NT2/D1 (cell line): ENCODE measurements around the gene PMPCA.

ENCODE experiments used
- DNase-seq: peaks from one replicate; pipeline ENCODE4 v3.0.0-alpha.2; 2011; ENCODE audit warnings: low read depth, low spot score
- H3K27me3 ChIP-seq: 2 replicates; pipeline ENCODE4 v1.6.0; 2011; ENCODE audit warnings: mild to moderate bottlenecking; ENCODE audit not compliant: insufficient read length, insufficient read depth
- H3K36me3 ChIP-seq: 2 replicates; pipeline ENCODE4 v1.6.1; 2011; ENCODE audit warnings: mild to moderate bottlenecking, low read length, mixed read lengths; ENCODE audit not compliant: insufficient read depth, insufficient read length
- H3K4me1 ChIP-seq: 2 replicates; pipeline ENCODE4 v1.5.1; 2011; ENCODE audit not compliant: insufficient read depth, insufficient read length
- H3K4me3 ChIP-seq: 2 replicates; pipeline ENCODE4 v1.5.1; 2011; ENCODE audit warnings: low read depth; ENCODE audit not compliant: insufficient read length
- H3K9ac ChIP-seq: 2 replicates; pipeline ENCODE4 v1.6.0; 2011; ENCODE audit warnings: low read depth; ENCODE audit not compliant: insufficient read length
- H3K9me3 ChIP-seq: 2 replicates; pipeline ENCODE4 v1.5.1; 2011; ENCODE audit warnings: mild to moderate bottlenecking, low read length; ENCODE audit not compliant: insufficient read depth
- SUZ12 ChIP-seq: IDR thresholded peaks from 2 replicates; pipeline ENCODE4 v1.6.1; 2011; ENCODE audit not compliant: insufficient read length, insufficient read depth; ENCODE audit errors: extremely low read depth
- YY1 ChIP-seq: IDR thresholded peaks from 2 replicates; pipeline ENCODE4 v1.6.1; 2011; ENCODE audit not compliant: insufficient read length, insufficient read depth
- ZNF274 ChIP-seq: IDR thresholded peaks from 2 replicates; pipeline ENCODE4 v1.6.1; 2011; ENCODE audit warnings: mild to moderate bottlenecking, low read depth, low read length

Gene PMPCA, protein sequence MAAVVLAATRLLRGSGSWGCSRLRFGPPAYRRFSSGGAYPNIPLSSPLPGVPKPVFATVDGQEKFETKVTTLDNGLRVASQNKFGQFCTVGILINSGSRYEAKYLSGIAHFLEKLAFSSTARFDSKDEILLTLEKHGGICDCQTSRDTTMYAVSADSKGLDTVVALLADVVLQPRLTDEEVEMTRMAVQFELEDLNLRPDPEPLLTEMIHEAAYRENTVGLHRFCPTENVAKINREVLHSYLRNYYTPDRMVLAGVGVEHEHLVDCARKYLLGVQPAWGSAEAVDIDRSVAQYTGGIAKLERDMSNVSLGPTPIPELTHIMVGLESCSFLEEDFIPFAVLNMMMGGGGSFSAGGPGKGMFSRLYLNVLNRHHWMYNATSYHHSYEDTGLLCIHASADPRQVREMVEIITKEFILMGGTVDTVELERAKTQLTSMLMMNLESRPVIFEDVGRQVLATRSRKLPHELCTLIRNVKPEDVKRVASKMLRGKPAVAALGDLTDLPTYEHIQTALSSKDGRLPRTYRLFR

GRCh38 chr9:136410500-136411287 is at the start of gene PMPCA, which contains the start of gene ENTR1:
Gene PMPCA (plus strand): TSS chr9:136410658. CDS start chr9:136410669, 11 bp downstream.
Gene ENTR1 (minus strand): TSS chr9:136410614. CDS start chr9:136410397, 217 bp downstream.
- peak; percentile 85 for DNase-seq
- peak within 1 kb of the TSS; percentile 99 for H3K4me3 ChIP-seq
- no peak for TF ChIP-seq ZNF274
- no peak for TF ChIP-seq SUZ12
- peak; percentile 91 for TF ChIP-seq YY1
- H3K9me3 ChIP-seq, result no peaks in the 10 kb centered on the region
- H3K27me3 ChIP-seq, result no peaks in the 10 kb centered on the region
- peak within 1 kb of the TSS; percentile 99 for H3K9ac ChIP-seq
- peaks cover 79% of the 10 kb centered on the region for H3K36me3 ChIP-seq
- H3K4me1 ChIP-seq, result peaks cover 15% of the 10 kb centered on the region

DNA sequence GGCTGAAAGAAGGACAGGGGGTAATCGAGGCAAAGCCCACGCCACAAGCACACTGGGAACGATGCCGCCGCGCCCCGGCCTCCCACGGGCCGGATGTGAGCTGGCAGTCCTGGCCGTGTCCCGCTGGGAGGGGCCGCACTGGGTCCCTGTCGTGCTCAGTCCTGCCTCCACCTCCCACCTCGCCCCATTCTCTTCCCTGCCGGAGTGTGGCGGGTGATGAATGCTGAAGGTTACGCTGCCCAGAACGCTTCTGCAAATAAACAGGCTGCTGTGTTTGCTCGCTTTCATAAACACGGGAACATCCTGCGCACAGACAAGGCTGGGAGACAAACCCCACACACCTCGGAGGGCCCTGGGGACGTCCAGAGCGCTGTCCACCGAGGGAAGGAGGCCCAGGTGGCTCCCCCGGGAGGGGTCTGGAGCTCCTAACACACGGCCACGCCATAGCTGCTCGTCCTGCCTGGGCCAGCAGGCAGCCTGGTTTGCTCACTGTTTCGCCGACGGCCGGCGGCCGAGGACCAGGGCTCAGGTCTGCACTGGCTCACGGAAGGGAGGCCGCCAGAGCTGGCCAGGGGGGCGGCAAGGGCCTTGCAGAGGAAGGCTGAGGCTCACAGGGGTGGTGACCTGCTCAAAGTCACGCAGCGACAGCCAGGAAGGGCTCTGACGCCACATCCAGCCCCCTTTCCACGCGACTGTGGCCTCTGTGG is 49.3 kb upstream of the PMPCA start:
- Histone ChIP-seq H3K9me3 (no peaks in the 10 kb centered on the region; the same call in 1 of the 2 replicates), H3K9ac (no peak overlapping the region), H3K4me1 (peaks cover 23% of the 10 kb centered on the region), H3K36me3 (peaks cover 86% of the 10 kb centered on the region), H3K27me3 (no peaks in the 10 kb centered on the region), H3K4me3 (no peak overlapping the region)
- no peak for TF ChIP-seq SUZ12
- TF ChIP-seq ZNF274, result no peak
- no peak for TF ChIP-seq YY1
- no peak for DNase-seq

DNA sequence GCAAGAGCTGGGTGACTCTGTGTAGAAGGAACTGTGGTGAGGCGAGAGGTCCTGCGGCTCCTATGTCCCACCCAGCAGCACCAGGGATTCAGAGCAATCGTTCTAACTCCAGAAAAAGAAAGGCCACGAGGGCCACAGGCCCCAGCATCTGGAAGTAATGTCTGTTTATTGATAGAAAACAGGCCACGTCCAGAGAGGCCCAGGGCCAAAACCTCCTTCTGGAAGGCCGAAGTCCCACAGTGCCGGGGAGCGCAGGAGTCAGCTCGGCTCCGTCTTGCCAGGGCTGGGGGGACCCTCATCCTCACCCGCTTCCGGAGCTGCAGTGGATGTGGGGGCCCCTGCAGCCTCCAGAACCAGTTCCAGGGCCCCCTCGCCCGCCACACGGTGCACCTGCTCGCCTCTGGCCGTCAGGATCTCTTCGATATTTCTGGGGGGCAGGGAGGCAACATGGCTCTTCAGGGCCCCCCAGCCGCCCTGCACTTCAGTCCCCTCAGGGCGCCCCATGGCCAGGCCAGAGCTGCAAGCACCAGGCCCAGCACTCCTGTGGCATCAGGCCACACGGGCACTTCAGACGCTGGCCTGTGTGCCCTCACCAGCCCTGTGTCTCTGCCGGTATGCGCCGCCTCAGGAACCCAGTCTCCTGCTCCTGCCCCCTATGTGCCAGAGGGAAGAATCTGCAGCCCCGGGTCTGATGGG is 48.6 kb upstream of the PMPCA start:
- no peak for TF ChIP-seq YY1
- TF ChIP-seq ZNF274, result no peak
- no peak for TF ChIP-seq SUZ12
- Histone ChIP-seq H3K4me1 (peaks cover 23% of the 10 kb centered on the region), H3K27me3 (no peaks in the 10 kb centered on the region), H3K9me3 (no peaks in the 10 kb centered on the region; the same call in 1 of the 2 replicates), H3K36me3 (peaks cover 85% of the 10 kb centered on the region), H3K4me3 (no peak overlapping the region), H3K9ac (no peak overlapping the region)
- no peak for DNase-seq

GRCh38 chr9:136362450-136362784 is 48.0 kb upstream of the PMPCA start:
- Histone ChIP-seq H3K36me3 (peaks cover 85% of the 10 kb centered on the region), H3K27me3 (no peaks in the 10 kb centered on the region), H3K4me3 (no peak overlapping the region), H3K4me1 (peaks cover 23% of the 10 kb centered on the region), H3K9me3 (no peaks in the 10 kb centered on the region; the same call in 1 of the 2 replicates), H3K9ac (peak overlapping the region; percentile 3)
- TF ChIP-seq YY1 (no peak), ZNF274 (no peak), SUZ12 (no peak)
- no peak for DNase-seq

DNA sequence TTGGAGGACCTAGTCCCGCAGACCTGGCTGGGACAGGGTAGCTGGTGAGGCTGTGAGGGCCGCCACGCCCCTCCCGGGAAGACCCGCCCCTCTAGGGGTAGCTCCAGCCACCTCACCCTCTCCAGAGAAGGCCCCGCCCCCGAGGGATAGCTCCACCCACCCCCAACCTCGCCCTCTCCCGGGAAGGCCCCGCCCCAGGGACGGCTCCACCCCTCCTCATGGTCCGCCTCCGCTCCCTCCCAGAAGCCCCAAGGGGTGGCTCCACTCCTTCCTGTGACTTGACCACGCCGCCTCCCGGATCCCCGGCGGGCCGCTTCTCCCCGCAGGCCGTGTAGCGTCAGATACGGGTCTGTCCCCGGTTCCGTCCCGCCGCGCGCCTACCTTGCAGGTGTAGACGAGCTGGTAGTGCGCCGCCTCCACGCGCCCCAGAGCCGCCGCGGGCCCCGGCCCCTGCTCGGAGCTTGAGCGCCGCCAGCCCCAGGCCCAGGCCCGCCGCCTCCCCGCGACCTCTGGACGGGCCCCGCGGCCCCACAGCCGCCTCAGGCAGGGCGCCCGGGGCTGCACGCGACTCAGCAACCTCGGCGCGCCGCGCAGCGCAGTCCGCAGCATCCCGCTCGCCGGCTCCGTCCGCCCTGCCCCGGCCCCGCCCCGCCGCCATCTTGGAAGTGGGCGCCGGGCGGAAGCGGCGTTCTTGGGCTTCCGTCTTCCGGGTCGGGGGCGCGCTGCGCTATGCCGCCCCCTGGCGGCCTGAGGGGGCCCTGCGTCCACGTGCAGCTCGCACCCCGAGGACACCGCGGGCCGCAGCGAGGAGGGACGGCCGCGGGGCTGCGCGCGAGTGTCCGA is 47.1 kb upstream of the PMPCA start, which contains the start of gene DNLZ:
Gene DNLZ, minus strand, starts transcription at position 639 of the 843 bp plus-strand sequence. Its CDS starts 30 bp downstream, at position 609.
- peak; percentile 92 for DNase-seq
- Histone ChIP-seq H3K9me3 (no peaks in the 10 kb centered on the region; the same call in 1 of the 2 replicates), H3K4me3 (peak within 1 kb of the TSS; percentile 87), H3K27me3 (no peaks in the 10 kb centered on the region), H3K9ac (peak within 1 kb of the TSS; percentile 96), H3K4me1 (peaks cover 23% of the 10 kb centered on the region), H3K36me3 (peaks cover 85% of the 10 kb centered on the region)
- TF ChIP-seq SUZ12 (no peak), ZNF274 (no peak), YY1 (peak; percentile 82)
